HepG2 (cell line): ENCODE data around the gene IL22RA1. TPM values are rescaled to one million over a fixed set of nuclear protein-coding genes. Genes with fewer than 3 reads are reported as not detected.

Experiments used
- BHLHE40 ChIP-seq: IDR thresholded peaks from 2 replicates; pipeline ENCODE4 v1.6.1; 2011; ENCODE audit warnings: low read length, improper control_type of control experiment
- DMAP1 ChIP-seq: IDR thresholded peaks from 2 replicates; pipeline ENCODE4 v1.6.1; 2016
- GABPB1 ChIP-seq: IDR thresholded peaks from 2 replicates; pipeline ENCODE4 v1.6.1; 2016; ENCODE audit warnings: mild to moderate bottlenecking, missing genetic modification reagents, moderate library complexity, missing compliant biosample characterization
- IKZF4 ChIP-seq: sonication (generic); formaldehyde crosslinking; IDR thresholded peaks from 2 replicates; pipeline ENCODE4 v1.5.1; 2020; ENCODE audit warnings: borderline replicate concordance, mild to moderate bottlenecking, low read depth, missing genetic modification reagents; ENCODE audit errors: not compliant biosample characterization
- ONECUT2 ChIP-seq: sonication (generic); formaldehyde crosslinking; IDR thresholded peaks from 2 replicates; pipeline ENCODE4 v1.4.0; 2020; ENCODE audit warnings: missing genetic modification reagents
- POLR2G ChIP-seq: fragments of 200-400 bp; formaldehyde crosslinking; IDR thresholded peaks from 2 replicates; pipeline ENCODE4 v1.6.1; 2018; ENCODE audit warnings: mild to moderate bottlenecking, low read depth, low read length, moderate library complexity
- SMAD9 ChIP-seq: sonication (generic); formaldehyde crosslinking; IDR thresholded peaks from 2 replicates; pipeline ENCODE4 v1.5.1; 2020; ENCODE audit warnings: mild to moderate bottlenecking, missing genetic modification reagents
- TSC22D2 ChIP-seq: sonication (generic); formaldehyde crosslinking; IDR thresholded peaks from 2 replicates; pipeline ENCODE4 v1.5.1; 2020; ENCODE audit warnings: missing genetic modification reagents, mild to moderate bottlenecking, borderline replicate concordance
- ZFY ChIP-seq: sonication (generic); formaldehyde crosslinking; IDR thresholded peaks from 2 replicates; pipeline ENCODE4 v1.4.0; 2020; ENCODE audit warnings: missing genetic modification reagents
- ZNF138 ChIP-seq: sonication (generic); formaldehyde crosslinking; IDR thresholded peaks from 2 replicates; pipeline ENCODE4 v1.5.0; 2020; ENCODE audit warnings: mild to moderate bottlenecking, low read depth, missing genetic modification reagents
- ZNF253 ChIP-seq: sonication (generic); formaldehyde crosslinking; IDR thresholded peaks from 2 replicates; pipeline ENCODE4 v1.8.0; 2022; ENCODE audit warnings: mild to moderate bottlenecking, missing genetic modification reagents, borderline replicate concordance
- ZNF543 ChIP-seq: sonication (generic); formaldehyde crosslinking; IDR thresholded peaks from 2 replicates; pipeline ENCODE4 v1.4.0; 2020; ENCODE audit warnings: mild to moderate bottlenecking, missing genetic modification reagents
- ZNF598 ChIP-seq: sonication (generic); formaldehyde crosslinking; IDR thresholded peaks from 2 replicates; pipeline ENCODE4 v1.5.1; 2020; ENCODE audit warnings: mild to moderate bottlenecking, missing genetic modification reagents, borderline replicate concordance
- ZNF709 ChIP-seq: sonication (generic); formaldehyde crosslinking; IDR thresholded peaks from 2 replicates; pipeline ENCODE4 v1.5.0; 2020; ENCODE audit warnings: mild to moderate bottlenecking, missing genetic modification reagents
- ZNF772 ChIP-seq: sonication (generic); formaldehyde crosslinking; IDR thresholded peaks from 2 replicates; pipeline ENCODE4 v1.5.0; 2020; ENCODE audit warnings: mild to moderate bottlenecking, missing genetic modification reagents
- ZNF883 ChIP-seq: sonication (generic); formaldehyde crosslinking; IDR thresholded peaks from 2 replicates; pipeline ENCODE4 v1.5.1; 2020; ENCODE audit warnings: mild to moderate bottlenecking, missing genetic modification reagents; ENCODE audit errors: not compliant biosample characterization
- ZSCAN30 ChIP-seq: sonication (generic); formaldehyde crosslinking; IDR thresholded peaks from 2 replicates; pipeline ENCODE4 v1.5.0; 2020; ENCODE audit warnings: mild to moderate bottlenecking, missing genetic modification reagents
- polyA plus RNA-seq, 8 experiments: library from polyadenylated mRNA; depleted of rRNA in 3 of 8; stranded (reverse) in 7 of 8; unstranded in 1 of 8; fragments of >200 nt; fragmentation: Illumina TruSeq in 4 of 8; extraction: Trizol in 4 of 8; gene quantifications; 2 replicates each; pipeline versions ENCODE4 v1.2.1 to v1.2.3, GENCODE V29; 2011 to 2016; ENCODE audit warnings: low read depth in 4 of 8, missing spikeins in 1 of 8, mixed read lengths in 1 of 8; ENCODE audit not compliant: insufficient read depth in 1 of 8
- total RNA-seq, 5 experiments: library from RNA; depleted of rRNA; stranded (reverse); fragments of >200 nt; fragmentation: Illumina TruSeq; extraction: Trizol; gene quantifications; 2 replicates each; pipeline ENCODE4 v1.2.3, GENCODE V29; 2016; ENCODE audit warnings: low read depth in 1 of 5
- TF ChIP-seq, protein P1 (sequence below): IDR thresholded peaks from 2 replicates; pipeline ENCODE4 v1.6.1; 2012; ENCODE audit warnings: low read length, improper control_type of control experiment
- TF ChIP-seq, protein P2 (sequence below): sonication (generic); formaldehyde crosslinking; IDR thresholded peaks from 2 replicates; pipeline ENCODE4 v1.4.0; 2020; ENCODE audit warnings: low read depth, missing genetic modification reagents
- TF ChIP-seq, protein P3 (sequence below): sonication (generic); formaldehyde crosslinking; IDR thresholded peaks from 2 replicates; pipeline ENCODE4 v1.4.0; 2020; ENCODE audit warnings: mild to moderate bottlenecking, low read depth, missing genetic modification reagents

The IL22RA1 gene
- total and polyA plus RNA-seq, 2 of the 13 experiments (the other 11 are each of a cell fraction or from before 2014, with no cell fraction given) = 4.4 to 10.2 TPM

DNA sequence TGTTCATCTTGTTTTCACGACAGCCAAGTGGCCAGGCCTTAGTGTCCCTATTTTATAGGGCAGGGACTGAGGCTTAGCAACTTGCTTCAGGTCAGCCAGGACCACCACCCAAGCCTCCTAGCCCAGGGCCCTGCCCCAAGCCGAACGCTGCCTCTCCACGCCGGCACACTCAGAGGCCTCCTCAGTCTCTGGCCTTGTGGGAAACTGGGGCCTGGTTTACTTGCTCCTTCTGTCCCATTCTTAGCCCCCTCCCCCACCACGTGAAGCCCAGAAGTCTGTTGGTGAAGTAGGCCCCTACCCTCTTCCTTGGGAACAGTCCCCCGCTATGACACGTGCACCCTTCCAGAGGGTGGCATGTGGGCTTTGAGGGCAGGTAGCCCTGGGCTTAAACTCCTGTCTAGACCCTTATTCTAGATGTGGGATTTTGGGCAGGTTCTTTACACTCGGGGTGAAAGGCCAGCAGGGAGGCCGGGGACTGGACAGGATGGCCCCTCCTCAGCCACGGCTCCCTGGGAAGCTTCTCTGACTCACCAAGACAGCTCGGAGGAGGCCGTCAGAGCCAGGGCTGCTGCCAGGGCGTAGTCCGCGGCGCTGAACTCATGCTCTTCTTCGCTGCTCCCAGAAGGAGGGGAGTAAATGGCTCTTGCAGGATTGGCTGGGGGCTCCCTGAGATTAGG, 35.3 kb downstream of the IL22RA1 start (continued):
- TF ChIP-seq TSC22D2 (no peak), DMAP1 (CRISPR knock-in tag) (peak; percentile 30; the same call in 1 of the 2 replicates), ZNF709 (0 out of 2 replicates have a peak, but pooled peaks have one; percentile 40), ZNF598 (CRISPR knock-in tag) (peak; percentile 6; the same call in 1 of the 2 replicates), ZNF772 (CRISPR knock-in tag) (0 out of 2 replicates have a peak, but pooled peaks have one; percentile 24), SMAD9 (CRISPR knock-in tag) (no peak), ZNF138 (CRISPR knock-in tag) (0 out of 2 replicates have a peak, but pooled peaks have one; percentile 46), ZNF543 (CRISPR knock-in tag) (no peak), POLR2G (0 out of 2 replicates have a peak, but pooled peaks have one; percentile 32), ZNF883 (CRISPR knock-in tag) (peak; percentile 44), ZFY (CRISPR knock-in tag) (peak; percentile 50), ONECUT2 (no peak), IKZF4 (CRISPR knock-in tag) (no peak), ZSCAN30 (CRISPR knock-in tag) (no peak), GABPB1 (CRISPR knock-in tag) (no peak), ZNF253 (no peak), BHLHE40 (no peak)
- TF ChIP-seq, protein P1, sequence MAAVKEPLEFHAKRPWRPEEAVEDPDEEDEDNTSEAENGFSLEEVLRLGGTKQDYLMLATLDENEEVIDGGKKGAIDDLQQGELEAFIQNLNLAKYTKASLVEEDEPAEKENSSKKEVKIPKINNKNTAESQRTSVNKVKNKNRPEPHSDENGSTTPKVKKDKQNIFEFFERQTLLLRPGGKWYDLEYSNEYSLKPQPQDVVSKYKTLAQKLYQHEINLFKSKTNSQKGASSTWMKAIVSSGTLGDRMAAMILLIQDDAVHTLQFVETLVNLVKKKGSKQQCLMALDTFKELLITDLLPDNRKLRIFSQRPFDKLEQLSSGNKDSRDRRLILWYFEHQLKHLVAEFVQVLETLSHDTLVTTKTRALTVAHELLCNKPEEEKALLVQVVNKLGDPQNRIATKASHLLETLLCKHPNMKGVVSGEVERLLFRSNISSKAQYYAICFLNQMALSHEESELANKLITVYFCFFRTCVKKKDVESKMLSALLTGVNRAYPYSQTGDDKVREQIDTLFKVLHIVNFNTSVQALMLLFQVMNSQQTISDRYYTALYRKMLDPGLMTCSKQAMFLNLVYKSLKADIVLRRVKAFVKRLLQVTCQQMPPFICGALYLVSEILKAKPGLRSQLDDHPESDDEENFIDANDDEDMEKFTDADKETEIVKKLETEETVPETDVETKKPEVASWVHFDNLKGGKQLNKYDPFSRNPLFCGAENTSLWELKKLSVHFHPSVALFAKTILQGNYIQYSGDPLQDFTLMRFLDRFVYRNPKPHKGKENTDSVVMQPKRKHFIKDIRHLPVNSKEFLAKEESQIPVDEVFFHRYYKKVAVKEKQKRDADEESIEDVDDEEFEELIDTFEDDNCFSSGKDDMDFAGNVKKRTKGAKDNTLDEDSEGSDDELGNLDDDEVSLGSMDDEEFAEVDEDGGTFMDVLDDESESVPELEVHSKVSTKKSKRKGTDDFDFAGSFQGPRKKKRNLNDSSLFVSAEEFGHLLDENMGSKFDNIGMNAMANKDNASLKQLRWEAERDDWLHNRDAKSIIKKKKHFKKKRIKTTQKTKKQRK = no peak
- TF ChIP-seq, protein P2, sequence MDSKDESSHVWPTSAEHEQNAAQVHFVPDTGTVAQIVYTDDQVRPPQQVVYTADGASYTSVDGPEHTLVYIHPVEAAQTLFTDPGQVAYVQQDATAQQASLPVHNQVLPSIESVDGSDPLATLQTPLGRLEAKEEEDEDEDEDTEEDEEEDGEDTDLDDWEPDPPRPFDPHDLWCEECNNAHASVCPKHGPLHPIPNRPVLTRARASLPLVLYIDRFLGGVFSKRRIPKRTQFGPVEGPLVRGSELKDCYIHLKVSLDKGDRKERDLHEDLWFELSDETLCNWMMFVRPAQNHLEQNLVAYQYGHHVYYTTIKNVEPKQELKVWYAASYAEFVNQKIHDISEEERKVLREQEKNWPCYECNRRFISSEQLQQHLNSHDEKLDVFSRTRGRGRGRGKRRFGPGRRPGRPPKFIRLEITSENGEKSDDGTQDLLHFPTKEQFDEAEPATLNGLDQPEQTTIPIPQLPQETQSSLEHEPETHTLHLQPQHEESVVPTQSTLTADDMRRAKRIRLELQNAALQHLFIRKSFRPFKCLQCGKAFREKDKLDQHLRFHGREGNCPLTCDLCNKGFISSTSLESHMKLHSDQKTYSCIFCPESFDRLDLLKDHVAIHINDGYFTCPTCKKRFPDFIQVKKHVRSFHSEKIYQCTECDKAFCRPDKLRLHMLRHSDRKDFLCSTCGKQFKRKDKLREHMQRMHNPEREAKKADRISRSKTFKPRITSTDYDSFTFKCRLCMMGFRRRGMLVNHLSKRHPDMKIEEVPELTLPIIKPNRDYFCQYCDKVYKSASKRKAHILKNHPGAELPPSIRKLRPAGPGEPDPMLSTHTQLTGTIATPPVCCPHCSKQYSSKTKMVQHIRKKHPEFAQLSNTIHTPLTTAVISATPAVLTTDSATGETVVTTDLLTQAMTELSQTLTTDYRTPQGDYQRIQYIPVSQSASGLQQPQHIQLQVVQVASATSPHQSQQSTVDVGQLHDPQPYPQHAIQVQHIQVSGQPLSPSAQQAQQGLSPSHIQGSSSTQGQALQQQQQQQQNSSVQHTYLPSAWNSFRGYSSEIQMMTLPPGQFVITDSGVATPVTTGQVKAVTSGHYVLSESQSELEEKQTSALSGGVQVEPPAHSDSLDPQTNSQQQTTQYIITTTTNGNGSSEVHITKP (CRISPR knock-in tag) = no peak
- TF ChIP-seq, protein P3, sequence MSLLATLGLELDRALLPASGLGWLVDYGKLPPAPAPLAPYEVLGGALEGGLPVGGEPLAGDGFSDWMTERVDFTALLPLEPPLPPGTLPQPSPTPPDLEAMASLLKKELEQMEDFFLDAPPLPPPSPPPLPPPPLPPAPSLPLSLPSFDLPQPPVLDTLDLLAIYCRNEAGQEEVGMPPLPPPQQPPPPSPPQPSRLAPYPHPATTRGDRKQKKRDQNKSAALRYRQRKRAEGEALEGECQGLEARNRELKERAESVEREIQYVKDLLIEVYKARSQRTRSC (CRISPR knock-in tag) = no peak
